Measurements from ENCODE around the gene SNX10. TPM values are rescaled to one million over a fixed set of nuclear protein-coding genes. Genes with fewer than 3 reads are reported as not detected.

Gene SNX10
- total and polyA plus RNA-seq, 2 of the 8 experiments (the other 6 are each of a cell fraction or from before 2014, with no cell fraction given), result 4.4 to 9.6 TPM

- TF ChIP-seq JUN (IDR thresholded peaks at IDR 0.05; ENCODE audit: low read depth, low read length), result no peak
- no peak for TF ChIP-seq TAF1 (IDR thresholded peaks at IDR 0.05; ENCODE audit: low read depth, low read length)
- TF ChIP-seq RXRA (IDR thresholded peaks at IDR 0.05; ENCODE audit: insufficient read depth, low read depth, low read length), result no peak
- no peak for TF ChIP-seq RNF2 (IDR thresholded peaks at IDR 0.05; ENCODE audit: borderline replicate concordance, low read depth, low read length, missing control alignments, poor library complexity, severe bottlenecking)
- no peak for TF ChIP-seq USF2 (IDR thresholded peaks at IDR 0.05; ENCODE audit: low read length)
- TF ChIP-seq TEAD4 (IDR thresholded peaks at IDR 0.05; ENCODE audit: low read depth, low read length), result peak; percentile 21; the same call in 1 of the 2 replicates
- 0 out of 2 replicates have a peak, but pooled peaks have one; percentile 4 for TF ChIP-seq YY1 (IDR thresholded peaks at IDR 0.05; ENCODE audit: low read depth, low read length)
- peak; percentile 42; the same call in 1 of the 2 replicates for TF ChIP-seq PHF8 (conservative IDR thresholded peaks at IDR 0.05; ENCODE audit: low read depth, low read length)
- no peak for TF ChIP-seq SIRT6 (IDR thresholded peaks at IDR 0.05; ENCODE audit: low read length)
- TF ChIP-seq SIN3A (conservative IDR thresholded peaks at IDR 0.05 in 1 of 2, IDR thresholded peaks at IDR 0.05 in 1 of 2; ENCODE audit: low read depth in 1 of 2, low read length in 2 of 2), result 0 out of 4 replicates have a peak, but pooled peaks of 1 of the 2 experiments have one; percentile 35
- TF ChIP-seq KDM5A (IDR thresholded peaks at IDR 0.05; ENCODE audit: low read length), result no peak
- peak; percentile 38; the same call in 1 of the 2 replicates for TF ChIP-seq MAX (IDR thresholded peaks at IDR 0.05)
- TF ChIP-seq SP1 (IDR thresholded peaks at IDR 0.05; ENCODE audit: low read depth, low read length), result no peak
- peak in 1 of 2 experiments; percentile 70; a peak in 1 of 4 replicates for TF ChIP-seq HDAC2 (IDR thresholded peaks at IDR 0.05; ENCODE audit: borderline replicate concordance in 1 of 2, low read depth in 2 of 2, low read length in 2 of 2)
- TF ChIP-seq SP4 (IDR thresholded peaks at IDR 0.05; ENCODE audit: low read length), result no peak
- TF ChIP-seq TAF7 (optimal IDR thresholded peaks at IDR 0.05; ENCODE audit: borderline replicate concordance, low read depth, low read length), result no peak
- peak; percentile 55 for TF ChIP-seq ASH2L (IDR thresholded peaks at IDR 0.05; ENCODE audit: low read length)
- TF ChIP-seq KDM4A (IDR thresholded peaks at IDR 0.05; ENCODE audit: low read depth, low read length, severe bottlenecking), result peak; percentile 89
- TF ChIP-seq POLR2A (IDR thresholded peaks at IDR 0.05; ENCODE audit: control extremely low read depth in 1 of 2, low read depth in 2 of 2, low read length in 2 of 2), result no peak
- TF ChIP-seq FOSL1 (IDR thresholded peaks at IDR 0.05; ENCODE audit: insufficient read depth, low read depth, low read length), result no peak
These were observed at the start of gene SNX10 (continued) for GRCh38 chr7:26291699-26292538.

All from H1 (cell line).